Pancreas (tissue), 10 donors: Measurements from ENCODE around the gene ASF1B. TPM values are rescaled to one million over a fixed set of nuclear protein-coding genes. Genes with fewer than 3 reads are reported as not detected.

ENCODE experiments used
- ATAC-seq, 4 donors: fragments of 200-7000 bp; cut with Tn5 transposase; one replicate each; pipeline versions ENCODE4 v1.8.0 to v1.9.1; 2020; ENCODE audit warnings: mild to moderate bottlenecking in 4 of 4, moderate library complexity in 4 of 4
- DNase-seq, 6 donors: peaks; one replicate each; pipeline ENCODE4 v3.0.0-alpha.2; 2020
- FAIRE-seq: peaks from 2 replicates; lab custom pipeline; 2012; peaks lifted over from hg19 to GRCh38; lab: Jason Lieb, UNC
- H3K27ac ChIP-seq, 4 donors: fragments of 200-600 bp; sonication (generic); 1 replicate in 3 of 4; 2 replicates in 1 of 4; pipeline versions ENCODE4 v1.5.0 to v1.8.0; 2020
- H3K27me3 ChIP-seq, 4 donors: fragments of 200-600 bp; one replicate each; pipeline ENCODE4 v1.8.0; 2021
- H3K36me3 ChIP-seq, 3 donors: fragments of 200-600 bp; sonication (generic) in 1 of 3; one replicate each; pipeline versions ENCODE4 v1.5.0 to v1.8.0; 2020 to 2021
- H3K4me1 ChIP-seq, 3 donors: fragments of 200-600 bp; one replicate each; pipeline ENCODE4 v1.8.0; 2021
- H3K4me3 ChIP-seq, 4 donors: fragments of 200-600 bp; sonication (generic) in 2 of 4; one replicate each; pipeline versions ENCODE4 v1.5.0 to v1.8.0; 2020 to 2021
- H3K9me3 ChIP-seq, 4 donors: fragments of 200-600 bp; one replicate each; pipeline ENCODE4 v1.8.0; 2021
- CTCF ChIP-seq, 4 donors: fragments of 200-600 bp; sonication (generic) in 3 of 4; IDR thresholded peaks; one replicate each; pipeline versions ENCODE4 v1.5.0 to v1.8.0; 2021; ENCODE audit warnings: antibody characterized with exemption in 4 of 4
- WGBS, 2 donors: extraction: QIAGEN DNeasy Blood & Tissue Kit; methylation state at CpG; one replicate each; pipeline ENCODE4 v1.1.7; 2013; 5-methylcytosine and 5-hydroxymethylcytosine counted together
- intact Hi-C, 3 donors: fragments of 100-400 bp; cut with DNase I; formaldehyde crosslinking; loops; one replicate each; pipeline versions ENCODE4 v1.11.1 to v1.14.2; 2022
- polyA plus RNA-seq, 2 donors: library from polyadenylated mRNA; stranded (reverse); fragments of 200-250 nt; gene quantifications; one replicate each; pipeline ENCODE4 v1.2.3, GENCODE V29; 2013
- total RNA-seq, 6 donors: library from RNA; stranded (reverse); fragmentation: NEBNext Ultra II Directional in 4 of 6; extraction: Animal tissue kit (Norgen Biotek cat#: 25700) in 4 of 6; gene quantifications; one replicate each; pipeline versions ENCODE4 v1.2.1 to v1.2.4, GENCODE V29; 2021 to 2023
- donor health status: healthy with polysubstance abuse.
- donor health status: DM: no; HTN: no; CAD: no; lungs with moderate emphysema.
- donor health status: DM: no; HTN: no; CAD: no.
- donor health status: control.
- donor health status: control.
- donor health status: Bipolar disorder and iron deficiency.
- donor health status: DM: yes; HTN: yes; CAD: no.
- donor health status: DM: no; HTN: no; CAD: no.
- donor health status: DM: no; HTN: no; CAD: no.
- donor health status: DM: yes; HTN: yes; CAD: no.

The ASF1B gene
- total and polyA plus RNA-seq, 8 donors, result 0.14 to 1.1 (median 0.41) TPM

GRCh38 chr19:14107581-14108461 is 28.6 kb downstream of the ASF1B start:
- DNase-seq, result no peak
- WGBS, 2 donors, result 83 to 86% methylated on average over 23 of the region's 23 CpGs
- H3K36me3 ChIP-seq, result no peaks in the 10 kb centered on the region

DNA sequence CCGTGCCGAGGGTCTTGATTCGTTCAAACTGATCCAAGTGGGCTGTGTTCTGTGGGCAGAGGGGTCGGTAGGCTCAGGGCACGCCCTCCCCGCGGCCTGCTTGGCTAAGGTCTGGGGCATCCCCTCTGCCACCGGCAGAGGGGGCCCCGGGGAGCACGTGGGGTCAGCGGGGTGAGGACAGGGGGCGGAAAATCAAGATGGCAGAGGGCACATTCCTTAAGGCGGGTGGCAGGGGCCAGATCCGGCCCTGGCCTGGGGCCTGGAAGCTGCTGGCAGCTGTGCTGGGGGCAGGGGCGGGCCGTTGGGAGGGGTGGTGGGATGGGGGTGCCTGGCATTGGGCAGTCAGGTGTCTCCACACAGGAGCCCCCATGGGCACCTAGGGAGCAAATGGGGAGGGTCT is 29.5 kb downstream of the ASF1B start:
- no peak overlapping the region for H3K27ac ChIP-seq
- H3K36me3 ChIP-seq, result no peaks in the 10 kb centered on the region
- TF ChIP-seq CTCF (IDR thresholded peaks at IDR 0.05), result no peak
- FAIRE-seq (no peak), ATAC-seq (no peak), DNase-seq (no peak)
- intact Hi-C loops, result no loop called here
- WGBS, 2 donors, result 90 to 92% methylated on average over 16 of the region's 16 CpGs
- H3K9me3 ChIP-seq, result no peaks in the 10 kb centered on the region
- H3K4me3 ChIP-seq, result no peak overlapping the region
- H3K27me3 ChIP-seq, result no peaks in the 10 kb centered on the region
- no peaks in the 10 kb centered on the region for H3K4me1 ChIP-seq

More at GRCh38 chr19:14107581-14108461, 28.6 kb downstream of the ASF1B start:
- no peak for TF ChIP-seq CTCF (IDR thresholded peaks at IDR 0.05)
- no peaks in the 10 kb centered on the region for H3K27me3 ChIP-seq
- H3K4me1 ChIP-seq, result peaks cover 2 to 5% (median 3%) of the 10 kb centered on the region in 3 donors
- no peaks in the 10 kb centered on the region for H3K9me3 ChIP-seq
- no peak overlapping the region for H3K27ac ChIP-seq
- intact Hi-C loops, result no loop called here
- FAIRE-seq, result no peak
- H3K4me3 ChIP-seq, result no peak overlapping the region
- no peak for ATAC-seq

GRCh38 chr19:14105680-14106079 is 30.7 kb downstream of the ASF1B start:
- Histone ChIP-seq H3K9me3 (no peaks in the 10 kb centered on the region), H3K36me3 (peaks cover 0 to 2% (median under 1%) of the 10 kb centered on the region in 3 donors), H3K27me3 (no peaks in the 10 kb centered on the region), H3K4me3 (no peak overlapping the region), H3K4me1 (no peaks in the 10 kb centered on the region), H3K27ac (no peak overlapping the region)
- FAIRE-seq, result no peak
- WGBS, 2 donors, result 89 to 95% methylated on average over 8 of the region's 8 CpGs
- ATAC-seq, result no peak
- intact Hi-C loops, result no loop called here
- DNase-seq, result no peak
- TF ChIP-seq CTCF (IDR thresholded peaks at IDR 0.05), result no peak

- Histone ChIP-seq H3K4me3 (no peak overlapping the region), H3K9me3 (no peaks in the 10 kb centered on the region), H3K27ac (no peak overlapping the region), H3K36me3 (peaks cover 0 to 7% (median 4%) of the 10 kb centered on the region in 3 donors), H3K27me3 (no peaks in the 10 kb centered on the region), H3K4me1 (no peaks in the 10 kb centered on the region)
- intact Hi-C loops, result no loop called here
- DNase-seq, result no peak
- no peak for FAIRE-seq
- WGBS, 2 donors, result 79 to 95% methylated on average over 1 of the region's 1 CpG
- TF ChIP-seq CTCF (IDR thresholded peaks at IDR 0.05), result no peak
- ATAC-seq, result peak in 1 of 4 donors; percentile 21
Measured at GRCh38 chr19:14103310-14103709, 33.1 kb downstream of the ASF1B start.

DNA sequence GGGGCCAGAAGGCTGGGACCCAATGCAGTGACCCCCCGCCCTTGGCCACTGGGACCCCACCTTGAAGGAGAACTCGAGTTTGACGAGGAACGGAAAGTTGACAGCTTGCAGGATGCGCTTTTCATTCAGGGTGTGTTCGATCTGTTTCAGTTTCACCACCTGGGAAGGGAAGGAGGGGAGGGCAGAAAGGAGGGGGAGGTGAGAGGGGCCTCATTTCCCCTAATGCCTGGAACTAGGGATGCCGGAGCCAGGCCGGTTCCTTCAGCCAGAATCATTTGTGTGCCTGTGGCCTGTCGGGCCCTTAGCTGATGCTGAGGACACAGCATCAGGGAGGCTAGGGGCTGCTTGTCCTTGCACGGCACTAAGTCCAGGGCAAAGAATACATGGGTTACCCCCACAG is 33.6 kb downstream of the ASF1B start:
- Histone ChIP-seq H3K9me3 (no peaks in the 10 kb centered on the region), H3K36me3 (peaks cover 0 to 7% (median 4%) of the 10 kb centered on the region in 3 donors), H3K27me3 (no peaks in the 10 kb centered on the region), H3K4me3 (no peak overlapping the region), H3K4me1 (no peaks in the 10 kb centered on the region), H3K27ac (no peak overlapping the region)
- TF ChIP-seq CTCF (IDR thresholded peaks at IDR 0.05), result no peak
- DNase-seq (no peak), FAIRE-seq (no peak), ATAC-seq (no peak)
- 92 to 95% methylated on average over 10 of the region's 10 CpGs for WGBS, 2 donors
- intact Hi-C loops, result no loop called here
